Prostate gland (tissue), 2 donors: ENCODE measurements around the gene CST2.

Source experiments
- POLR2A ChIP-seq: fragments of 450-650 bp; IDR thresholded peaks from one replicate; pipeline ENCODE4 v1.6.1; 2016; ENCODE audit warnings: antibody characterized with exemption, mild to moderate bottlenecking
- TF ChIP-seq, protein P1 (sequence below), 4 experiments: fragments of 200-600 bp in 2 of 4; fragments of 450-650 bp in 2 of 4; sonication (generic) in 2 of 4; IDR thresholded peaks; 1 replicate in 3 of 4; 2 replicates in 1 of 4; pipeline ENCODE4 v1.5.1; 2016 to 2019; ENCODE audit warnings: antibody characterized with exemption in 4 of 4, mild to moderate bottlenecking in 2 of 4, moderate library complexity in 2 of 4

DNA sequence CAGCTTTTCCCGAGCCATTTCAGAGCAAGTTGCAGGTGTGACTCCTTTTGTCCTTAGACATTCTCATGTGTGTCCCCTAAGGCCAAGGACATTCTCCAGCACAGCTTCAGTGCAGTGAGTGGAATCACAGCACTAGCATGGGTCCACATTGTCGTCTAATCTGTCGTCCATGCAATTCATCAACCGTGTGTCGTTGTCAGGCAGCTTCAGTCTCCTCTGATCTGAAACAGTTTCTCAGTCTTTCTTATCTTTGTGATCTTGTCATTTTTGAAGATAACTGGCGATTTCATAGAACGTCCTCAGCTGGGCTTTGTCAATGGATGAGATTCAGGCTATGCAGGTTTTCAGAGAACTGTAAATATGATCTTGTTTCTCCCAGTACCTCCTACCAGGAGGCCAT is 31.7 kb downstream of the CST2 start:
- TF ChIP-seq, protein P1, sequence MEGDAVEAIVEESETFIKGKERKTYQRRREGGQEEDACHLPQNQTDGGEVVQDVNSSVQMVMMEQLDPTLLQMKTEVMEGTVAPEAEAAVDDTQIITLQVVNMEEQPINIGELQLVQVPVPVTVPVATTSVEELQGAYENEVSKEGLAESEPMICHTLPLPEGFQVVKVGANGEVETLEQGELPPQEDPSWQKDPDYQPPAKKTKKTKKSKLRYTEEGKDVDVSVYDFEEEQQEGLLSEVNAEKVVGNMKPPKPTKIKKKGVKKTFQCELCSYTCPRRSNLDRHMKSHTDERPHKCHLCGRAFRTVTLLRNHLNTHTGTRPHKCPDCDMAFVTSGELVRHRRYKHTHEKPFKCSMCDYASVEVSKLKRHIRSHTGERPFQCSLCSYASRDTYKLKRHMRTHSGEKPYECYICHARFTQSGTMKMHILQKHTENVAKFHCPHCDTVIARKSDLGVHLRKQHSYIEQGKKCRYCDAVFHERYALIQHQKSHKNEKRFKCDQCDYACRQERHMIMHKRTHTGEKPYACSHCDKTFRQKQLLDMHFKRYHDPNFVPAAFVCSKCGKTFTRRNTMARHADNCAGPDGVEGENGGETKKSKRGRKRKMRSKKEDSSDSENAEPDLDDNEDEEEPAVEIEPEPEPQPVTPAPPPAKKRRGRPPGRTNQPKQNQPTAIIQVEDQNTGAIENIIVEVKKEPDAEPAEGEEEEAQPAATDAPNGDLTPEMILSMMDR (IDR thresholded peaks at IDR 0.05) = no peak
- TF ChIP-seq POLR2A = no peak
